Measurements from ENCODE around the gene RPS3A. TPM values are rescaled to one million over a fixed set of nuclear protein-coding genes. Genes with fewer than 3 reads are reported as not detected.

Gene RPS3A
- total RNA-seq, 2 experiments from 2014 or later: 3,925 to 4,071 TPM

GRCh38 chr4:151147000-151147399 is 47.6 kb downstream of the RPS3A start:
- Histone ChIP-seq H3K4me3 (ENCODE audit: low read length) (no peak overlapping the region), H3K27ac (ENCODE audit: low read depth in 1 of 2, low read length in 2 of 2) (no peak overlapping the region), H3K36me3 (ENCODE audit: insufficient read depth, low read length) (no peaks in the 10 kb centered on the region), H3K9me3 (ENCODE audit: control insufficient read depth in 1 of 2, insufficient read depth in 1 of 2, low read length in 2 of 2) (no peaks in the 10 kb centered on the region), H3K4me1 (ENCODE audit: insufficient read depth, low read length) (no peaks in the 10 kb centered on the region), H3K27me3 (ENCODE audit: control insufficient read depth in 1 of 2, insufficient read depth in 2 of 2, low read length in 2 of 2) (no peaks in the 10 kb centered on the region)
- intact Hi-C loops (cut with DNase I, micrococcal nuclease): no loop called here
- Mint-ChIP-seq H3K4me3 (no peak overlapping the region), H3K27me3 (no peaks in the 10 kb centered on the region), H3K27ac (no peak overlapping the region), H3K9me3 (no peaks in the 10 kb centered on the region), H3K36me3 (ENCODE audit: low read depth) (no peaks in the 10 kb centered on the region), H3K4me1 (ENCODE audit: low read depth) (no peaks in the 10 kb centered on the region)
- no peak for DNase-seq
- ATAC-seq (ENCODE audit: poor library complexity): no peak
- ChIA-PET CTCF (no interaction called here), POLR2A (no interaction called here)
- no peak for TF ChIP-seq CTCF (IDR thresholded peaks at IDR 0.05)

DNA sequence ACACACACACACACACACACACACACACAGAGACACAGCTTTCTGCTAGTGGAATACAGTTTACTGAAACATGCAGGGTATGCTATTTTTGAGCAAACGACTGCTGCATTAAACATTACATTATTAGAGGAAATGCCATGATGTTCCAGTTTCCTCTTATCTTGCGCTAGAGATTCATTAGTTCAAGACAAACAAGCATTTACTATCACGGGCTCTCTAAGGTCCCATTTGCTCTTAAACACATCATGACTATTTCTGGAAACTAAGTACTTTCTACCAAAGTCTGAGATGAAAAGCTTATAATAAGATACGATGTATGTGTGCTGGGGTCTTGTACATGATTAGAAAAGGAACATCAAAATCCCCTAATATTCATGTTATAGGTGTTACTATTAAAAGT is 48.8 kb downstream of the RPS3A start:
- no peaks in the 10 kb centered on the region for H3K9me3 Mint-ChIP-seq
- H3K36me3 Mint-ChIP-seq (ENCODE audit: low read depth): no peaks in the 10 kb centered on the region
- no peaks in the 10 kb centered on the region for H3K27me3 Mint-ChIP-seq
- Histone ChIP-seq H3K4me3 (ENCODE audit: low read length) (no peak overlapping the region), H3K36me3 (ENCODE audit: insufficient read depth, low read length) (no peaks in the 10 kb centered on the region), H3K27me3 (ENCODE audit: control insufficient read depth in 1 of 2, insufficient read depth in 2 of 2, low read length in 2 of 2) (no peaks in the 10 kb centered on the region), H3K4me1 (ENCODE audit: insufficient read depth, low read length) (no peaks in the 10 kb centered on the region), H3K9me3 (ENCODE audit: control insufficient read depth in 1 of 2, insufficient read depth in 1 of 2, low read length in 2 of 2) (no peaks in the 10 kb centered on the region), H3K27ac (ENCODE audit: low read depth in 1 of 2, low read length in 2 of 2) (no peak overlapping the region)
- intact Hi-C loops (cut with DNase I, micrococcal nuclease): no loop called here
- ChIA-PET CTCF (no interaction called here), POLR2A (interaction anchor here (0.6 kb wide), 1 partner anchor 61 kb away, joined by 3 read pairs; no protein-coding TSS in a partner anchor)
- H3K4me1 Mint-ChIP-seq (ENCODE audit: low read depth): no peaks in the 10 kb centered on the region
- DNase-seq (no peak), ATAC-seq (ENCODE audit: poor library complexity) (no peak)
- H3K27ac Mint-ChIP-seq: no peak overlapping the region
- no peak overlapping the region for H3K4me3 Mint-ChIP-seq
- no peak for TF ChIP-seq CTCF (IDR thresholded peaks at IDR 0.05)

GRCh38 chr4:151150821-151151580 is 51.6 kb downstream of the RPS3A start:
- intact Hi-C loops (cut with DNase I, micrococcal nuclease): no loop called here
- no peaks in the 10 kb centered on the region for H3K4me1 ChIP-seq (ENCODE audit: insufficient read depth, low read length)
- H3K27me3 ChIP-seq (ENCODE audit: control insufficient read depth in 1 of 2, insufficient read depth in 2 of 2, low read length in 2 of 2): no peaks in the 10 kb centered on the region
- H3K9me3 ChIP-seq (ENCODE audit: control insufficient read depth in 1 of 2, insufficient read depth in 1 of 2, low read length in 2 of 2): no peaks in the 10 kb centered on the region
- H3K27ac ChIP-seq (ENCODE audit: low read depth in 1 of 2, low read length in 2 of 2): no peak overlapping the region
- ChIA-PET POLR2A (no interaction called here), CTCF (interaction anchor here (1.5 kb wide), 1 partner anchor 10 kb away, joined by 6 read pairs; no protein-coding TSS in a partner anchor)
- H3K4me3 Mint-ChIP-seq: no peak overlapping the region
- TF ChIP-seq CTCF (IDR thresholded peaks at IDR 0.05): no peak
- no peaks in the 10 kb centered on the region for H3K36me3 Mint-ChIP-seq (ENCODE audit: low read depth)
- no peak overlapping the region for H3K4me3 ChIP-seq (ENCODE audit: low read length)
- peaks cover 10% of the 10 kb centered on the region for H3K27me3 Mint-ChIP-seq
- no peaks in the 10 kb centered on the region for H3K36me3 ChIP-seq (ENCODE audit: insufficient read depth, low read length)
- no peaks in the 10 kb centered on the region for H3K4me1 Mint-ChIP-seq (ENCODE audit: low read depth)
- no peaks in the 10 kb centered on the region for H3K9me3 Mint-ChIP-seq
- DNase-seq (no peak), ATAC-seq (ENCODE audit: poor library complexity) (no peak)
- H3K27ac Mint-ChIP-seq: no peak overlapping the region
